ENCODE results near the gene SSTR3. TPM values are rescaled to one million over a fixed set of nuclear protein-coding genes. Genes with fewer than 3 reads are reported as not detected.

The SSTR3 gene
- total and polyA plus RNA-seq, 9 donors, result 1.6 to 9.2 (median 4.9) TPM

DNA sequence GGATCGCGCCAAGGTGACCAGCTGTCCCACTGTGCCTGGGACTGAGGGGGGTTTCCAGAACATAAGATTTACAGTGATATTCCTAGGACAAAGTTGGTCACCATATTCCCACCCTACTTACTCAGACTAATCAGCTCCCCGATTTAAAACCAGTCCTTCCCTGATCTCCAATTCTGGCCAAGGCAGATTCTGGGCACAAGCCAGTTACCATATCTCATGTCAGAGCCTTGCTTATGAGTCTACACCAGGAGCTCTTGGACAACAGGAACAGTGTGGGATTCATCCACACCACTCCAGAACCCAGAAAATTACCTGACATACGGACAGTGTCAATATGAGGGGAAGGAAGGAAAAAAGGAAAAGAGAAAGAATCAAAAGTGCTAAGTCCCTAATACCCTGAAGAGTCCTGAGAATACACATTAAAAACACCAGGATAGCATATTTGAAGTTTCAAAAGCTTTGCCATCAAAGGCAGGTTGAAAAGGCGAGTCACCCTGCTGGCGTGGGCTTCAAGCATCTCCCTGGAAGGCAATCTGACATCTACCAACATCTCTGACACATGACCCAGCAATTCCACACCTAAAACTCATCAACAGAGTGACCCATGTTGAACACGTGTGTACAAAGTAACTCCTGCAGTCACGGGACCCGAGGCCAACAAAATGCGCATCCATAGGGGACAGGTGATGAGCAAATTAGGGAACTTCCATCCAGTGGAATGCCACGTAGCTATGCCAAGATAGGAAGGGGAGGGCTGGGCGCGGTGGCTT lies 54.6 kb downstream of the SSTR3 start:
- Histone ChIP-seq H3K9me3 (no peaks in the 10 kb centered on the region), H3K36me3 (no peaks in the 10 kb centered on the region), H3K4me1 (ENCODE audit: insufficient read depth) (no peaks in the 10 kb centered on the region), H3K27ac (no peak overlapping the region), H3K4me3 (no peak overlapping the region), H3K27me3 (no peaks in the 10 kb centered on the region)
- intact Hi-C loops (cut with DNase I), result no loop called here
- WGBS, 3 donors, result 73 to 75% (median 74%) methylated on average over 13 of the region's 13 CpGs
- no peak for DNase-seq
- TF ChIP-seq EP300 (IDR thresholded peaks at IDR 0.05) (no peak), POLR2A (IDR thresholded peaks at IDR 0.05) (no peak)
- TF ChIP-seq, protein P1, sequence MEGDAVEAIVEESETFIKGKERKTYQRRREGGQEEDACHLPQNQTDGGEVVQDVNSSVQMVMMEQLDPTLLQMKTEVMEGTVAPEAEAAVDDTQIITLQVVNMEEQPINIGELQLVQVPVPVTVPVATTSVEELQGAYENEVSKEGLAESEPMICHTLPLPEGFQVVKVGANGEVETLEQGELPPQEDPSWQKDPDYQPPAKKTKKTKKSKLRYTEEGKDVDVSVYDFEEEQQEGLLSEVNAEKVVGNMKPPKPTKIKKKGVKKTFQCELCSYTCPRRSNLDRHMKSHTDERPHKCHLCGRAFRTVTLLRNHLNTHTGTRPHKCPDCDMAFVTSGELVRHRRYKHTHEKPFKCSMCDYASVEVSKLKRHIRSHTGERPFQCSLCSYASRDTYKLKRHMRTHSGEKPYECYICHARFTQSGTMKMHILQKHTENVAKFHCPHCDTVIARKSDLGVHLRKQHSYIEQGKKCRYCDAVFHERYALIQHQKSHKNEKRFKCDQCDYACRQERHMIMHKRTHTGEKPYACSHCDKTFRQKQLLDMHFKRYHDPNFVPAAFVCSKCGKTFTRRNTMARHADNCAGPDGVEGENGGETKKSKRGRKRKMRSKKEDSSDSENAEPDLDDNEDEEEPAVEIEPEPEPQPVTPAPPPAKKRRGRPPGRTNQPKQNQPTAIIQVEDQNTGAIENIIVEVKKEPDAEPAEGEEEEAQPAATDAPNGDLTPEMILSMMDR (IDR thresholded peaks at IDR 0.05), result no peak

DNA sequence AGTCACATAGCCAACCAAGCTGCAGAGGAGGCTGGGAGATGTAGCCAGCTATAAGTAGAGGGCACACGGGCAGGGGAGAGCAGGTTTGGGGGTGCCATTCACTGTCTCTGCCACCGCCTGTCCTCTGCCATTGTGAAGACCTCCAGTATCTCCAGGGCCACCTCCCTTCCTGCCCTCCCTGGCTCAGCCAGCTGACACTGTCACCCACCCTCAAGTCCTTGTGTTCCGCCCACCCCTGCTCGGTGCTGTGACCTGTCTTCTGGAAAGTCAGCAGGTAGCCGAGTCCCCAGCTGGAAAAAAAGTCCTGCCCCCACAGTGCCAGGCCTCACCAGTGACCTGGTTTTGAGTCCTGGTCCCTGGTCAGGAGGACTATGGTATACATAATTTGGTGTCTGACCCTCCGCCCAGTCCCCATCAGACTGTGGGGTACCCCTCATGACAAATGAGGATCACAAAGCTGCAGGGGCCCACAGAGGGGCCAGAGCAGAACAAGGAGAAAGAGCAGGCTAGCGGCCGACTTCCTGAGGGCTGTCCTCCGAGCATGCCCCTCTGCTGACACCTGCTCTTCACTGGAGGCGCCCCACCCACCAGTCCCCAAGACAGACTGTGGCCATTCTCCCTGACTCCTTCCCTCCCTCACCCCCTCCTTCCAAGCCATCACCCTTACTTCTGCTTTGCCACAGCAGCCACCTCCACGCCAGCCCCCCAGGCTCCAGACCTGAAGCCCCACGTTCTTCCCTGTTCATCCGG lies 55.4 kb downstream of the SSTR3 start:
- no peaks in the 10 kb centered on the region for H3K4me1 ChIP-seq (ENCODE audit: insufficient read depth)
- intact Hi-C loops (cut with DNase I), result no loop called here
- DNase-seq, result no peak
- H3K36me3 ChIP-seq, result no peaks in the 10 kb centered on the region
- whole genome bisulfite sequencing, 3 donors, result 82 to 89% (median 87%) methylated on average over 13 of the region's 13 CpGs
- H3K9me3 ChIP-seq, result no peaks in the 10 kb centered on the region
- no peaks in the 10 kb centered on the region for H3K27me3 ChIP-seq
- no peak overlapping the region for H3K4me3 ChIP-seq
- TF ChIP-seq, protein P1 (IDR thresholded peaks at IDR 0.05), result no peak
- no peak for TF ChIP-seq POLR2A (IDR thresholded peaks at IDR 0.05)
- H3K27ac ChIP-seq, result no peak overlapping the region

GRCh38 chr22:37155971-37156370 lies 56.3 kb downstream of the SSTR3 start:
- Histone ChIP-seq H3K36me3 (no peaks in the 10 kb centered on the region), H3K4me3 (no peak overlapping the region), H3K27ac (no peak overlapping the region), H3K9me3 (no peaks in the 10 kb centered on the region), H3K27me3 (no peaks in the 10 kb centered on the region), H3K4me1 (ENCODE audit: insufficient read depth) (no peaks in the 10 kb centered on the region)
- TF ChIP-seq, protein P1 (IDR thresholded peaks at IDR 0.05), result no peak
- TF ChIP-seq EP300 (IDR thresholded peaks at IDR 0.05) (no peak), POLR2A (IDR thresholded peaks at IDR 0.05) (no peak)
- no peak for DNase-seq
- 83 to 93% (median 87%) methylated on average over 8 of the region's 8 CpGs for WGBS, 3 donors
- intact Hi-C loops (cut with DNase I), result no loop called here

DNA sequence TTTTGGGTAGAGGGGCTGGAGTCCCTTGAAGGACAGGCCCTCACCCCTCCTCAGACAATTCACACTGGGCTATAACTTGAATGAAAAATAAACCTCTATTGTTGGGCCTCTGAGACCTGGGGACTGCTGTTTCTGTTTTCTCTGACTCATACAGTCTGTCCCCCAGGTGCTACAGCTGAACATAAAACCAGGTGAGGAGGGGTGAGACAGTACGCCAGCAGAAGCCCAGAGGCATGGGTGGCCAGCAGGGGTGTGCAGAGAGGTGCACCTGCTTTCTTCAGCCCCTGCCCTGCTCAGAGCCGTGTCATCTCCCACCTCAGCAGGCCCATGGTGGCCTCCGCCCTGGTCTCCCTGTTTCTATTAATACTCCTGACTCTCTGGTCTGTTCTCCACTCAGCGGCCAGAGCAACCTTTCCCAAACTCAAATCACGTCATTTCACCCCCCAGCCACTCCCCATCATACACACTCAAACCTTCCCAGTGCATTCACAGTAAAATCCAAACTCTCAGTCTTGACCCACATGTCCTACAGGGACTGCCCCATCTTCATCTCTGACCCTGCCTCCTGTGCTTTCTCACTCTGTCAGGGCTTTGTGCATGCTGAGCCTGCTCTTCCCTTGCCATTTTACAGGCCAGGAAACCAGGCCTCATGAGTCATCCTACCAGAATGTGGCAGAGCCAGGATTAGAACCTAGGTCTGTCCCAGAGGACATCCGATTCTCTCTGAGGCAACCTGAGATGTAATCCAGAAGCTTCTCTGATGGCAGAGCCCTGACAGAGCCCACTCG lies 57.2 kb downstream of the SSTR3 start:
- intact Hi-C loops (cut with DNase I), result no loop called here
- WGBS, 3 donors, result 78 to 89% (median 80%) methylated on average over 7 of the region's 7 CpGs
- no peaks in the 10 kb centered on the region for H3K27me3 ChIP-seq
- no peaks in the 10 kb centered on the region for H3K36me3 ChIP-seq
- no peaks in the 10 kb centered on the region for H3K4me1 ChIP-seq (ENCODE audit: insufficient read depth)
- no peak overlapping the region for H3K4me3 ChIP-seq
- no peak overlapping the region for H3K27ac ChIP-seq
- TF ChIP-seq, protein P1 (IDR thresholded peaks at IDR 0.05), result no peak
- TF ChIP-seq POLR2A (IDR thresholded peaks at IDR 0.05) (no peak), EP300 (IDR thresholded peaks at IDR 0.05) (no peak)
- DNase-seq, result no peak
- H3K9me3 ChIP-seq, result no peaks in the 10 kb centered on the region

All from ovary (tissue), 9 donors.